Neuronal stem cell (in vitro differentiated cells): ENCODE measurements around the gene COPS4.
"Not testable (repeated sequence)": the region's sequence is repeated elsewhere in the genome, so short reads cannot be mapped to it uniquely, and the experiment has no call there.

ENCODE experiments used
- DNase-seq: peaks from one replicate; pipeline ENCODE4 v3.0.0-alpha.2; 2013; ENCODE audit warnings: low spot score
- H2AFZ ChIP-seq: one replicate; pipeline ENCODE4 v1.6.1; 2013; ENCODE audit warnings: mild to moderate bottlenecking, low read length, inconsistent platforms
- H2AK5ac ChIP-seq: 2 replicates; pipeline ENCODE4 v1.6.1; 2013; ENCODE audit warnings: low read depth, mild to moderate bottlenecking, inconsistent platforms, low read length, moderate library complexity, mixed read lengths
- H2BK120ac ChIP-seq: 2 replicates; pipeline ENCODE4 v1.6.1; 2013; ENCODE audit warnings: low read depth, mild to moderate bottlenecking, inconsistent platforms, low read length, moderate library complexity, mixed read lengths
- H2BK12ac ChIP-seq: one replicate; pipeline ENCODE4 v1.6.1; 2013; ENCODE audit warnings: low read length, inconsistent platforms
- H2BK15ac ChIP-seq: 2 replicates; pipeline ENCODE4 v1.6.1; 2013; ENCODE audit warnings: mild to moderate bottlenecking, low read length, inconsistent platforms, mixed read lengths
- H2BK5ac ChIP-seq: one replicate; pipeline ENCODE4 v1.6.1; 2013; ENCODE audit warnings: inconsistent platforms, mild to moderate bottlenecking, low read length, moderate library complexity
- H3K14ac ChIP-seq: one replicate; pipeline ENCODE4 v1.6.1; 2013; ENCODE audit warnings: low read length, inconsistent platforms
- H3K18ac ChIP-seq: 2 replicates; pipeline ENCODE4 v1.6.1; 2013; ENCODE audit warnings: low read length, inconsistent platforms
- H3K23ac ChIP-seq: 2 replicates; pipeline ENCODE4 v1.6.1; 2013; ENCODE audit warnings: low read depth, mild to moderate bottlenecking, mixed read lengths, low read length, inconsistent platforms; ENCODE audit not compliant: poor library complexity
- H3K27ac ChIP-seq: replicated peaks from 3 replicates; pipeline ENCODE4 v1.5.1; 2013; ENCODE audit warnings: low read length, inconsistent platforms
- H3K27me3 ChIP-seq, 3 experiments: 2 replicates each; pipeline ENCODE4 v1.6.1; 2013; ENCODE audit warnings: low read length in 3 of 3, mild to moderate bottlenecking in 2 of 3, inconsistent platforms in 1 of 3, low read depth in 1 of 3, mixed read lengths in 1 of 3, moderate library complexity in 1 of 3; ENCODE audit not compliant: control insufficient read depth in 3 of 3, insufficient read depth in 3 of 3
- H3K36me3 ChIP-seq, 2 donors: replicated peaks in 1 of 2; 2 replicates each; pipeline ENCODE4 v1.6.1; 2013; ENCODE audit warnings: low read length in 2 of 2; ENCODE audit not compliant: control insufficient read depth in 2 of 2, insufficient read depth in 2 of 2
- H3K4ac ChIP-seq: 2 replicates; pipeline ENCODE4 v1.6.1; 2013; ENCODE audit warnings: inconsistent platforms, mild to moderate bottlenecking, low read length, moderate library complexity
- H3K4me1 ChIP-seq, 2 donors: 1 replicate in 1 of 2; 2 replicates in 1 of 2; pipeline ENCODE4 v1.6.1; 2013; ENCODE audit warnings: low read length in 2 of 2, low read depth in 1 of 2; ENCODE audit not compliant: control insufficient read depth in 2 of 2, insufficient read depth in 1 of 2
- H3K4me2 ChIP-seq: one replicate; pipeline ENCODE4 v1.6.1; 2013; ENCODE audit warnings: mild to moderate bottlenecking, low read length, inconsistent platforms; ENCODE audit not compliant: insufficient read depth, poor library complexity, severe bottlenecking
- H3K4me3 ChIP-seq, 2 donors: 2 replicates each; pipeline ENCODE4 v1.5.1; 2013; ENCODE audit warnings: low read length in 2 of 2, mild to moderate bottlenecking in 2 of 2, inconsistent platforms in 1 of 2, moderate library complexity in 1 of 2
- H3K79me1 ChIP-seq: one replicate; pipeline ENCODE4 v1.6.1; 2013; ENCODE audit warnings: low read depth, mild to moderate bottlenecking, inconsistent platforms, low read length, moderate library complexity
- H3K9ac ChIP-seq: one replicate; pipeline ENCODE4 v1.6.1; 2013; ENCODE audit warnings: mild to moderate bottlenecking, low read depth, low read length, inconsistent platforms; ENCODE audit not compliant: poor library complexity
- H3K9me3 ChIP-seq, 2 donors: replicated peaks in 1 of 2; 2 replicates each; pipeline versions ENCODE3 to v1.6.1; 2013; ENCODE audit warnings: low read length in 2 of 2, mild to moderate bottlenecking in 2 of 2, inconsistent platforms in 1 of 2, low read depth in 1 of 2, mixed read lengths in 1 of 2, moderate library complexity in 1 of 2; ENCODE audit not compliant: control insufficient read depth in 2 of 2, insufficient read depth in 1 of 2
- H4K8ac ChIP-seq: one replicate; pipeline ENCODE4 v1.6.1; 2013; ENCODE audit warnings: low read depth, mild to moderate bottlenecking, inconsistent platforms, low read length, moderate library complexity
- H4K91ac ChIP-seq: one replicate; pipeline ENCODE4 v1.6.1; 2013; ENCODE audit warnings: low read length, low read depth, mild to moderate bottlenecking, inconsistent platforms; ENCODE audit not compliant: poor library complexity
- WGBS, 2 donors: extraction: QIAGEN DNeasy Blood & Tissue Kit; methylation state at CpG; one replicate each; pipeline ENCODE4 v1.1.7; 2013; ENCODE audit warnings: missing lambda C conversion rate in 2 of 2, mixed read lengths in 1 of 2; ENCODE audit not compliant: insufficient read length in 2 of 2, insufficient replicate concordance in 1 of 2; ENCODE audit errors: extremely low coverage in 2 of 2; 5-methylcytosine and 5-hydroxymethylcytosine counted together

The COPS4 gene

DNA sequence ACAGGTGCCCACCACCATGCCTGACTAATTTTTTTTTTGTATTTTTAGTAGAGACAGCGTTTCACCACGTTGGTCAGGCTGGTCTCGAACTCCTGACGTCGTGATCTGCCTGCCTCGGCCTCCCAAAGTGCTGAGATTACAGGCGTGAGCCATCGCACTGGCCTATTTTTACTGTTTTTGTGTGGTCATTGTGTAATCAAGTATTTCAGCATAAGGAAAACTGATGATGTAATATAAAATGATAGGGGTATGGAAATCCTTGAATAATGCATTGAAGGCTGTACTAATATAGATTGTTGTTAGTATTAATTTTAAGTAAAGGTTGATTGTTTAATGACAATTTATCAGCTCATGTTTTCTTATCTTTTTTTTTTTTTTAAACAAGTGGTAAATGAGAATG lies 13.8 kb downstream of the COPS4 start:
- H2BK5ac ChIP-seq: not testable (repeated sequence)

DNA sequence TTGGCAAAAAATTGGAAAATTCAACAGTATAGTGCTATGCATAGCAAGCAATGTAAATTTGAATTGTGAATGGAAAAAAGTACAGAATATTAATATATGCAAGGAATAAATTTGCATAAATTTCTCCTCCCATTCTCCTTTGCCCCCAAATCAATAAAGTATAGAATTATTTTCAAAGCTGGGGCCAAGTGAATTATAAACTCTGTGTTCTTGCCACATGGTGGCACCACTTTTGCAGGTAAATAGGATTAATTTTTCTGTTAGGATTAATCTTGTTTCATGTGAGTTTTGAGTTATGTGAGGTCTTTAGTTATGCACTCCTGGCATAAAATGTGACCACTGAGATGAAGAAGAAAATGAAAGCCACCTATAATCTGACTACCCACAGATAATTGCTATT lies 19.9 kb downstream of the COPS4 start:
- Histone ChIP-seq H3K9ac (no peak overlapping the region), H3K23ac (no peak overlapping the region), H3K36me3 (peaks cover 11 to 78% of the 10 kb centered on the region in 2 donors), H2BK5ac (no peak overlapping the region), H3K14ac (no peak overlapping the region), H3K18ac (no peak overlapping the region), H2BK120ac (no peak overlapping the region), H3K27me3 (no peaks in the 10 kb centered on the region), H4K91ac (no peak overlapping the region), H2AK5ac (no peak overlapping the region), H3K4ac (no peak overlapping the region), H3K27ac (no peak overlapping the region), H2BK12ac (no peak overlapping the region), H2BK15ac (no peak overlapping the region), H3K4me2 (no peak overlapping the region), H3K9me3 (no peaks in the 10 kb centered on the region), H3K4me1 (no peaks in the 10 kb centered on the region), H4K8ac (no peak overlapping the region), H3K4me3 (no peak overlapping the region), H2AFZ (no peak overlapping the region), H3K79me1 (peaks cover 2% of the 10 kb centered on the region)
- DNase-seq: no peak

More for the DNA sequence above, 13.8 kb downstream of the COPS4 start:
- H3K4me3 ChIP-seq, H3K9ac ChIP-seq, H3K14ac ChIP-seq, DNase-seq, H3K27ac ChIP-seq, H3K18ac ChIP-seq, H2AFZ ChIP-seq, H2BK12ac ChIP-seq, H2BK15ac ChIP-seq, H2AK5ac ChIP-seq, H2BK120ac ChIP-seq, H3K27me3 ChIP-seq, H3K4ac ChIP-seq, H3K23ac ChIP-seq, H4K8ac ChIP-seq, H3K4me2 ChIP-seq, H3K4me1 ChIP-seq, H3K79me1 ChIP-seq, H3K9me3 ChIP-seq, H4K91ac ChIP-seq: not testable (repeated sequence)
- H3K36me3 ChIP-seq: peaks cover 11 to 59% of the 10 kb centered on the region in 2 donors
- WGBS, 2 donors: no CpG with 5 or more reads among the region's 8 CpGs

DNA sequence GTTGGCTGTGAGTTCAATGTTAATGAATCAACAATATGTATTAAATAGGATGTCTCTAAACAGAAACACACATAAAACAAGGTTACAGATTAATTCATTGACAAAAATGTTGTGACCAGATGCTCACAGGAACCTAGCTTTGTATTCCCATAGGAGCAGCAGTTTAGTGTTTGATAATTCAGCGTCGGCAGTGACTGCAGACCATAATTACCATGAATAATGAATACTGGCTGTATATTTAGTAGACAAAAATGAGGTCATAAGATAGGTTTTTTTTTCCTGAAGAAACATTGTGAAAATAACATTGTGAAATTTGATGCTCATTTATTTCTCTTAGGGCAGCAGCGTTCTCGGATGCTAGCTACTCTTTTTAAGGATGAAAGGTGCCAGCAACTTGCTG lies 27.8 kb downstream of the COPS4 start:
- Histone ChIP-seq H3K36me3 (peaks cover 9 to 92% of the 10 kb centered on the region in 2 donors), H4K8ac (no peak overlapping the region), H2BK12ac (no peak overlapping the region), H3K27me3 (no peaks in the 10 kb centered on the region), H2BK120ac (no peak overlapping the region), H2AK5ac (no peak overlapping the region), H3K23ac (no peak overlapping the region), H3K18ac (no peak overlapping the region), H3K4me2 (no peak overlapping the region), H2BK15ac (no peak overlapping the region), H3K4me3 (no peak overlapping the region), H3K4me1 (no peaks in the 10 kb centered on the region), H3K4ac (no peak overlapping the region), H3K9ac (no peak overlapping the region), H2BK5ac (no peak overlapping the region), H2AFZ (no peak overlapping the region), H4K91ac (no peak overlapping the region), H3K79me1 (no peaks in the 10 kb centered on the region), H3K14ac (no peak overlapping the region), H3K9me3 (no peaks in the 10 kb centered on the region), H3K27ac (no peak overlapping the region)
- WGBS, 2 donors: no CpG with 5 or more reads among the region's 4 CpGs
- no peak for DNase-seq

DNA sequence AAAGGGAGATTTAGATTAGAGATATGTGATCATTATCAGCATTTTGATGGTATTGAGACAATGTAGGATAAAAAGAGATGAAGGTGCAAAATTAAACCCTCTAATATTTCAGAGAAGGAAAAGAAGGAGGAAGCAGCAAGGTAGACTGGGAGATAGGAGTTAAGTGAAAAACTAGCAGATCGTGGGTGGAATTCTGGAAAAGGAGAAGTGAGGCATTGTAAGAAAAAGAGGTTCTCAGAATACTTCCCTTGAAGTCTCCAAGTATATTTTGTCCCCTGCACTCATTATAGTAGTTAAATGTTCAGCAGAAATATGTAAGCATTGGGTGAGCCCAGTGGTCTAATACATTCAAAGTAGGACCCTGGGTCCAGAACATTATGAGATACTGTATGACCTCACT lies 30.3 kb downstream of the COPS4 start:
- Histone ChIP-seq H4K91ac (no peak overlapping the region), H4K8ac (no peak overlapping the region), H3K4ac (no peak overlapping the region), H3K4me3 (no peak overlapping the region), H2BK12ac (no peak overlapping the region), H3K36me3 (peaks cover 11 to 92% of the 10 kb centered on the region in 2 donors), H3K18ac (no peak overlapping the region), H3K4me2 (no peak overlapping the region), H3K79me1 (no peaks in the 10 kb centered on the region), H2BK15ac (no peak overlapping the region), H3K23ac (no peak overlapping the region), H3K4me1 (no peaks in the 10 kb centered on the region), H2AFZ (no peak overlapping the region), H3K27ac (no peak overlapping the region), H2AK5ac (no peak overlapping the region), H3K9ac (no peak overlapping the region), H3K9me3 (no peaks in the 10 kb centered on the region), H2BK5ac (no peak overlapping the region), H2BK120ac (no peak overlapping the region), H3K27me3 (no peaks in the 10 kb centered on the region), H3K14ac (no peak overlapping the region)
- no CpG with 5 or more reads among the region's 1 CpG for WGBS, 2 donors
- DNase-seq: no peak
